Osteocyte (in vitro differentiated cells): Measurements from ENCODE around the gene KLHL18. TPM values are rescaled to one million over a fixed set of nuclear protein-coding genes. Genes with fewer than 3 reads are reported as not detected.
"Not testable (repeated sequence)": the region's sequence is repeated elsewhere in the genome, so short reads cannot be mapped to it uniquely, and the experiment has no call there.

ENCODE experiments used
- DNase-seq: peaks from one replicate; pipeline ENCODE4 v3.0.0; 2021; ENCODE audit warnings: mixed read lengths; ENCODE audit not compliant: unreplicated experiment; ENCODE audit errors: extremely low spot score
- H3K27ac Mint-ChIP-seq: one replicate; pipeline ENCODE4 v1.8.0; 2021; ENCODE audit warnings: mild to moderate bottlenecking, mixed read lengths; ENCODE audit not compliant: unreplicated experiment
- H3K27me3 Mint-ChIP-seq: one replicate; pipeline ENCODE4 v1.8.0; 2021; ENCODE audit warnings: mixed read lengths; ENCODE audit not compliant: unreplicated experiment
- H3K36me3 Mint-ChIP-seq: one replicate; pipeline ENCODE4 v1.8.0; 2021; ENCODE audit warnings: mixed read lengths; ENCODE audit not compliant: unreplicated experiment
- H3K4me1 Mint-ChIP-seq: one replicate; pipeline ENCODE4 v1.8.0; 2021; ENCODE audit warnings: mixed read lengths; ENCODE audit not compliant: unreplicated experiment
- H3K4me3 Mint-ChIP-seq: one replicate; pipeline ENCODE4 v1.8.0; 2021; ENCODE audit warnings: mild to moderate bottlenecking, moderate library complexity, mixed read lengths; ENCODE audit not compliant: unreplicated experiment
- H3K9me3 Mint-ChIP-seq: one replicate; pipeline ENCODE4 v1.8.0; 2021; ENCODE audit warnings: mixed read lengths; ENCODE audit not compliant: unreplicated experiment
- total RNA-seq: library from RNA; stranded (reverse); gene quantifications from 2 replicates; pipeline ENCODE4 v1.2.1, GENCODE V29; 2021
- TF ChIP-seq, protein P1 (sequence below): fragments of 200-600 bp; sonication (generic); IDR thresholded peaks from 2 replicates; pipeline ENCODE4 v1.5.0; 2021; ENCODE audit warnings: antibody characterized with exemption, mild to moderate bottlenecking, moderate library complexity

Gene KLHL18
- total RNA-seq, 1 donor from 2014 or later = 29.1 TPM

DNA sequence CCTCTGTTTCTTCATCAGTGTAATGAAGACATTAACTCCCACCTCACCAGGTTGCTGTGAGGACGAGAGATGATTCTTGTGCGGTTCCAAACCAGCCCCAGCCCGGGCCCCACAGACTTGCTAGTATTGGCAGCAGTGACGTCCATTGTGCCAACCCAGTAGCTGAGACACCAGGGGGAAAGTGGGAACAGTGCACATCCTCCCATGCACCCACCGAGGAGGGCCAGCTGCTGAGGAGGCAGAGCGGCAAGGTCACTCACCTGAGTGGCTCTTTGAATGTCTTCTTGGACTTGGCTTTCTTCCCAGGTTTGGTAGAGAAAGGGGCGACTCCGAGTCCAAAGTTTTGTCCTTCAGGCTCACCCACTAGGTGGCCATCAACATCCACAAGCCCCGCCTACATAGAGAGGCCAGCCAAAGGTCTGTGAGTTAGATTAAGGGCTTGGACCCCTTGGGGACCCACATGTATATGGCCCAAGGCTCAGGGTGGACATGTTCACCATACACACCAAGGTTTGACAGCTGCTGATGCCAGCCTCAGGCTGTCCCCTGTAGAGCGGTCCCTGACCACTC lies 38.1 kb upstream of the KLHL18 start:
- TF ChIP-seq, protein P1, sequence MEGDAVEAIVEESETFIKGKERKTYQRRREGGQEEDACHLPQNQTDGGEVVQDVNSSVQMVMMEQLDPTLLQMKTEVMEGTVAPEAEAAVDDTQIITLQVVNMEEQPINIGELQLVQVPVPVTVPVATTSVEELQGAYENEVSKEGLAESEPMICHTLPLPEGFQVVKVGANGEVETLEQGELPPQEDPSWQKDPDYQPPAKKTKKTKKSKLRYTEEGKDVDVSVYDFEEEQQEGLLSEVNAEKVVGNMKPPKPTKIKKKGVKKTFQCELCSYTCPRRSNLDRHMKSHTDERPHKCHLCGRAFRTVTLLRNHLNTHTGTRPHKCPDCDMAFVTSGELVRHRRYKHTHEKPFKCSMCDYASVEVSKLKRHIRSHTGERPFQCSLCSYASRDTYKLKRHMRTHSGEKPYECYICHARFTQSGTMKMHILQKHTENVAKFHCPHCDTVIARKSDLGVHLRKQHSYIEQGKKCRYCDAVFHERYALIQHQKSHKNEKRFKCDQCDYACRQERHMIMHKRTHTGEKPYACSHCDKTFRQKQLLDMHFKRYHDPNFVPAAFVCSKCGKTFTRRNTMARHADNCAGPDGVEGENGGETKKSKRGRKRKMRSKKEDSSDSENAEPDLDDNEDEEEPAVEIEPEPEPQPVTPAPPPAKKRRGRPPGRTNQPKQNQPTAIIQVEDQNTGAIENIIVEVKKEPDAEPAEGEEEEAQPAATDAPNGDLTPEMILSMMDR = no peak
- H3K4me3 Mint-ChIP-seq = no peak overlapping the region
- no peaks in the 10 kb centered on the region for H3K9me3 Mint-ChIP-seq
- H3K36me3 Mint-ChIP-seq = no peaks in the 10 kb centered on the region
- no peaks in the 10 kb centered on the region for H3K27me3 Mint-ChIP-seq
- no peak overlapping the region for H3K27ac Mint-ChIP-seq
- no peaks in the 10 kb centered on the region for H3K4me1 Mint-ChIP-seq
- DNase-seq = no peak

- Mint-ChIP-seq H3K4me1 (no peaks in the 10 kb centered on the region), H3K27me3 (no peaks in the 10 kb centered on the region), H3K9me3 (no peaks in the 10 kb centered on the region), H3K4me3 (no peak overlapping the region), H3K27ac (no peak overlapping the region), H3K36me3 (no peaks in the 10 kb centered on the region)
- TF ChIP-seq, protein P1 = no peak
- no peak for DNase-seq
These were observed 37.5 kb upstream of the KLHL18 start for GRCh38 chr3:47245271-47245670.

- Mint-ChIP-seq H3K4me1 (no peaks in the 10 kb centered on the region), H3K27me3 (no peaks in the 10 kb centered on the region), H3K36me3 (no peaks in the 10 kb centered on the region), H3K27ac (no peak overlapping the region), H3K9me3 (no peaks in the 10 kb centered on the region), H3K4me3 (no peak overlapping the region)
- TF ChIP-seq, protein P1 = no peak
- no peak for DNase-seq
These were observed 35.3 kb upstream of the KLHL18 start for GRCh38 chr3:47247131-47248064.

GRCh38 chr3:47250309-47251060 lies 32.3 kb upstream of the KLHL18 start:
- Mint-ChIP-seq H3K27ac (no peak overlapping the region), H3K9me3 (no peaks in the 10 kb centered on the region), H3K36me3 (no peaks in the 10 kb centered on the region), H3K4me3 (no peak overlapping the region), H3K27me3 (peaks cover 2% of the 10 kb centered on the region), H3K4me1 (no peaks in the 10 kb centered on the region)
- TF ChIP-seq, protein P1 = peak; percentile 48
- DNase-seq = no peak

- not testable (repeated sequence) for H3K36me3 Mint-ChIP-seq, H3K9me3 Mint-ChIP-seq, H3K27ac Mint-ChIP-seq, H3K27me3 Mint-ChIP-seq, H3K4me3 Mint-ChIP-seq, H3K4me1 Mint-ChIP-seq, DNase-seq
These were observed 31.7 kb upstream of the KLHL18 start for GRCh38 chr3:47251085-47251484.
